Measurements from ENCODE around the gene SMARCD3.

DNA sequence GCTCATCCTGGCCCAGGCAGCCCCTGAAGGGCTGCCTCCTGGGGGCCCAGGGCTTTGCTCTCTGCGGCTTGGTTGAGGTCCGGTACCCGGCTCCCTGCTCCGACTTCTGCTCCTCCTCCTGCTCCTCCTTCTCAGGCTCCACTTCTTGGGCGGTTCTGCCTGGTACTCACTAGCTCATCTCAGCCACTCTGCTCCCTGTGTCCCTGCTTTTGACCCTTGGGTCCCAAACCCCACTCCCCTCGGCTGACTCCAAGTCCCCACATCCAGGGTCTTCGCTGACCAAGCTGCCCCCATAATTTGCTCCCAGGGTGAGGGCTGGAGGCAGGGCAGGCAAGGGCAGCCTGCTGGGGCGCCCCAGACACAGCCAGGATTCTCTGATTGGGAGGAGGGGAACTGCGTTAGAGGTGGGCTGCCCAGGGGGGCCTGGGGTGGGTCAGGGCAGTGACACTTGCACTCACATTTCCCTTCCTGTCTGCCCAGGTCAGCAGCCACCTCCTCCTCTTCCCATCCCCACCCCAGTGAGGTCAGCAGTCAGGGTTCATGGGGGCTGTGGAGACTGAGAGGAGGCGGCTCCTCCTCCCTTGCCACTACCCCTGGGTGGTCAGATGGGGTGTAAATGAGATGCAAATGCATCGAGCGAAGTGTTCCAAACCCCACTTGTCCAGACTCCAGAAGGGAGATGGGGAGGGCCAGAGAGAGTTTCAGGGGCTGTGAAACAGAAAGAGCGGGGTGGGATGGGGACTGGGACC lies 2.2 kb downstream of the SMARCD3 start:
- TF ChIP-seq, protein P1, sequence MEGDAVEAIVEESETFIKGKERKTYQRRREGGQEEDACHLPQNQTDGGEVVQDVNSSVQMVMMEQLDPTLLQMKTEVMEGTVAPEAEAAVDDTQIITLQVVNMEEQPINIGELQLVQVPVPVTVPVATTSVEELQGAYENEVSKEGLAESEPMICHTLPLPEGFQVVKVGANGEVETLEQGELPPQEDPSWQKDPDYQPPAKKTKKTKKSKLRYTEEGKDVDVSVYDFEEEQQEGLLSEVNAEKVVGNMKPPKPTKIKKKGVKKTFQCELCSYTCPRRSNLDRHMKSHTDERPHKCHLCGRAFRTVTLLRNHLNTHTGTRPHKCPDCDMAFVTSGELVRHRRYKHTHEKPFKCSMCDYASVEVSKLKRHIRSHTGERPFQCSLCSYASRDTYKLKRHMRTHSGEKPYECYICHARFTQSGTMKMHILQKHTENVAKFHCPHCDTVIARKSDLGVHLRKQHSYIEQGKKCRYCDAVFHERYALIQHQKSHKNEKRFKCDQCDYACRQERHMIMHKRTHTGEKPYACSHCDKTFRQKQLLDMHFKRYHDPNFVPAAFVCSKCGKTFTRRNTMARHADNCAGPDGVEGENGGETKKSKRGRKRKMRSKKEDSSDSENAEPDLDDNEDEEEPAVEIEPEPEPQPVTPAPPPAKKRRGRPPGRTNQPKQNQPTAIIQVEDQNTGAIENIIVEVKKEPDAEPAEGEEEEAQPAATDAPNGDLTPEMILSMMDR (IDR thresholded peaks at IDR 0.05), result no peak
- TF ChIP-seq POLR2A (IDR thresholded peaks at IDR 0.05), result no peak
